Muscle layer of duodenum (tissue), 2 donors: ENCODE measurements around the gene YWHAG.
A peak's percentile ranks its signal among the peaks of the same experiment; 100 is the strongest.
"Not testable (repeated sequence)": the region's sequence is repeated elsewhere in the genome, so short reads cannot be mapped to it uniquely, and the experiment has no call there.

Experiments
- H3K27ac ChIP-seq: one replicate; pipeline ENCODE4 v1.7.0; 2013; ENCODE audit warnings: mild to moderate bottlenecking, low read length
- H3K27me3 ChIP-seq: one replicate; pipeline ENCODE4 v1.7.0; 2013; ENCODE audit warnings: low read depth, mild to moderate bottlenecking, control low read depth, low read length
- H3K36me3 ChIP-seq, 2 donors: one replicate each; pipeline ENCODE4 v1.7.0; 2013; ENCODE audit warnings: low read length in 2 of 2, control low read depth in 1 of 2, mild to moderate bottlenecking in 1 of 2; ENCODE audit not compliant: insufficient read depth in 2 of 2, control insufficient read depth in 1 of 2
- H3K4me1 ChIP-seq, 2 donors: one replicate each; pipeline ENCODE4 v1.7.0; 2013; ENCODE audit warnings: low read length in 2 of 2, mild to moderate bottlenecking in 2 of 2, control low read depth in 1 of 2, moderate library complexity in 1 of 2; ENCODE audit not compliant: insufficient read depth in 2 of 2, control insufficient read depth in 1 of 2
- H3K4me3 ChIP-seq, 2 donors: one replicate each; pipeline ENCODE4 v1.7.0; 2013; ENCODE audit warnings: low read length in 2 of 2, low read depth in 1 of 2, mild to moderate bottlenecking in 1 of 2
- H3K9me3 ChIP-seq, 2 donors: one replicate each; pipeline ENCODE4 v1.7.0; 2013; ENCODE audit warnings: low read length in 2 of 2, control low read depth in 1 of 2, mild to moderate bottlenecking in 1 of 2; ENCODE audit not compliant: control insufficient read depth in 1 of 2
- donor health status: healthy.

Gene YWHAG

GRCh38 chr7:76290847-76291350, 67.9 kb downstream of the YWHAG start:
- Histone ChIP-seq H3K27ac (peak overlapping the region; percentile 21), H3K4me1 (peaks cover 0 to 36% of the 10 kb centered on the region in 2 donors)
- not testable (repeated sequence) for H3K4me3 ChIP-seq, H3K9me3 ChIP-seq, H3K27me3 ChIP-seq, H3K36me3 ChIP-seq

- H3K4me1 ChIP-seq: peaks cover 0 to 11% of the 10 kb centered on the region in 2 donors
- H3K36me3 ChIP-seq: no peaks in the 10 kb centered on the region
- no peaks in the 10 kb centered on the region for H3K9me3 ChIP-seq
- H3K27ac ChIP-seq: no peak overlapping the region
- H3K4me3 ChIP-seq: no peak overlapping the region
- peaks cover 3% of the 10 kb centered on the region for H3K27me3 ChIP-seq
Observed at GRCh38 chr7:76286842-76287403, 71.9 kb downstream of the YWHAG start.

DNA sequence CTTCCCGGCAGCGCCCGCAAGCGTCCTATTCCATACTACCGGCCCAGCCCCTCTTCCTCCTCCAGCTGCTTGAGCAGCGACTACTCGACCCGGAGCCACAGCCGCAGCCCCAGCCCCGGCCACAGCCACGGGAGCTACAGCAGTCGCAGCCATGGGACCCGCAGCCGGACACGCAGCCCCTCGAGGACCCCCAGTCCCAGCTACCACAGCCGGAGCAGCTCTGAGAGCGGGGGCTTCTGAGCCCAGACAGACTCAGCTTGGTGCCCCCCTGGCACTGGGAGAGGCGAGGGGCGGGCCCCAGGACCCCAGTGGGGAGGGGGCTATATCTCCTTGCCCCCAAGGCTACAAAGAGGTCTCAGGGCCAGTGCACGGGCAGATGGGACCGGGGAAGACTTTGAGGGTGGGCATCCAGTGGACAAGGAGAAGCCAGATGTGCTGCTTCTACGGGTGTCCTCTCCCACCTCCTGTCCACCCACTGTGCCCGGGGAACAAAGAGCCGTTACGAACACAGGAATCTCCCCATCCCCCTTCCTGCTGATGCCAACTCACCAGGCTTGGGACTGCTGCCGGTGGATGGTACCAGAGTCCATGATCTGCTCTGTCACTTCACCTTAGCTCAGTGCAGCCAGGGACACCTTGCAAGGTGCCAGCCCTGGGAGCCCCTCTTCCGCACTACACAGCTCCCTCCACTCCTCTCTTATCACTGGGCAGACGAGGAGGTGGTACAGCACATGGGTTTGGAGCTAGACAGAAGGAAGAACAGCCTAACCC, 73.0 kb downstream of the YWHAG start:
- no peak overlapping the region for H3K4me3 ChIP-seq
- no peaks in the 10 kb centered on the region for H3K9me3 ChIP-seq
- no peaks in the 10 kb centered on the region for H3K36me3 ChIP-seq
- peaks cover 9% of the 10 kb centered on the region for H3K27me3 ChIP-seq
- H3K27ac ChIP-seq: no peak overlapping the region
- peaks cover 0 to 6% of the 10 kb centered on the region in 2 donors for H3K4me1 ChIP-seq

DNA sequence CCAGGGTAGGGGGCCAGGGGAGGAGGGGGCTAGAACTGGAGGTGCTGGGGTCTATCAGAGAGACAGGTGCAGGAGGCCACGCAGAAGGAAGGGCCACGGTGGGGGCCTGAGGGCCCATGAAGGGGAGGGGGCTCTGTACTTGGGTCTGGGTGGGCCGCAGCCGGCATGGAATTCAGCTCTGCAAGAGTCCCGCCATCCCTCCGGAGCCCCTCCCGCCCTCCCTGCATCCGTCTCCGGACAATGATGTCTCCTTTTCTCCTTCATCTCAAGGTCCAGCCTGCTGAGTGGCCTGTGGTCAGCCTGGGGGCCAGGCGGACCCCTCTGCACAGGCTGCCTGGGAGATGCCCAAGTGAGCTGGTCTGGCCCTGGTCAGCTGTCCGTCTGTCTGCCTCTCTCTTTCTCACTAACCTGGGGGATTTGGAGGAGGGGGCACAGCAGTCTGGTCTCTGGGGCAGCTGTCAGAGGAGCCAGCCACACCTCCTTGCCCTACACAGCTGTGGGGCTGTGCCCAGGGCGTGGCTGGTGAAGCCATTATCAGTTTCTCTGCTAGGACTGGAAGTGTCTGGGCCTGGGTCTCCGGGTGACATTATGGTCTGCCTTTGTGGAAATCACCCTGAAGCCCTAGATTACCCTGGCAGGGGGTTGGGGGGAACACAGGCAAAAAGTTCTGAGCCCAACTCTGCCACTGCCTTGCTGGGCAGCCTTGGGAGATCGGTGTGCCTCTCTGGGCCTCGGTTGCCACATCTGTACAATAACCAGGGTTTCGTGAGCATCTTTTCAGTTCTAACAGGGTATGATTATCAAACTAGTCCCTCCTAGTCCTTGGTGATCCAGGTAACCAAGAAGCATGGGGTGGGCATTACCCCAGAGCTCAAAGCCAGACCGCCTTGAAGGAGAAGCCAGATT, 75.3 kb downstream of the YWHAG start:
- H3K4me1 ChIP-seq: peaks cover 0 to 6% of the 10 kb centered on the region in 2 donors
- peaks cover 10% of the 10 kb centered on the region for H3K27me3 ChIP-seq
- no peaks in the 10 kb centered on the region for H3K9me3 ChIP-seq
- H3K36me3 ChIP-seq: no peaks in the 10 kb centered on the region
- H3K27ac ChIP-seq: no peak overlapping the region
- peak overlapping the region in 1 of 2 donors; percentile 55 for H3K4me3 ChIP-seq

- Histone ChIP-seq H3K27ac (no peak overlapping the region), H3K4me3 (peak overlapping the region; percentile 30 to 55), H3K36me3 (no peaks in the 10 kb centered on the region), H3K9me3 (no peaks in the 10 kb centered on the region), H3K27me3 (peaks cover 10% of the 10 kb centered on the region), H3K4me1 (peaks cover 0 to 6% of the 10 kb centered on the region in 2 donors)
Observed at GRCh38 chr7:76282344-76283253, 76.2 kb downstream of the YWHAG start.

DNA sequence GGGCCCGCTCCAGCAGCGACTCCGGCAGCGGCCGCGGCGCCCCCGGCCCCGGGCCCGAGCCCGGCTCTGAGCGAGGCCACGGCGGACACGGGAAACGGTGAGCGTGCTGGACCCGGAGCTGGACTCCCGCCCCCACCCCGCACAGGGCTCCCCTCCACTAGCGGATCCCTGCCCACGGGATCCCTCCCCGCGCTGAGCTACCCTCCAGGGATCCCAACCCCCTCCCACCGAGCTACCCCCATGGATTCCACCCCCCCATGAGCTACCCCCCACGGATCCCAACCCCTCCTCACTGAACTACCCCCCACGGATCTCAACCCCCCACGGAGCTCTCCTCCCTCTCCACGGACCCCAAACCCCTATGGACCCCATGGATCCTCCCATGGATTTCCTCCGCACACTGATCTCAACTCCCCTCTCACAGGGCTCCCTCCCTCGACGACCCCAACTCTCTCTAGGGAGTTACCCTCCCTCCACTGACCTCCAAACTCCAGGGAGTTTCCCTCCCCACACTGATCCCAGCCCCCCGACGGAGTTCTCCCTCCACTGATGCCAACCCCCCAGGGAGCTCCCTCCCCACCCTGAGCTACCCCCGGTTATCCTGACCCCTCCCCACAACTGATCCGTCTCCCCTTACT, 77.0 kb downstream of the YWHAG start:
- Histone ChIP-seq H3K4me3 (peak overlapping the region; percentile 30 to 55), H3K27me3 (peaks cover 10% of the 10 kb centered on the region), H3K27ac (no peak overlapping the region)

GRCh38 chr7:76281006-76281705, 77.6 kb downstream of the YWHAG start:
- Histone ChIP-seq H3K4me3 (peak overlapping the region; percentile 4 to 48), H3K9me3 (no peaks in the 10 kb centered on the region), H3K36me3 (no peaks in the 10 kb centered on the region), H3K27ac (no peak overlapping the region), H3K27me3 (peaks cover 10% of the 10 kb centered on the region), H3K4me1 (peaks cover 0 to 6% of the 10 kb centered on the region in 2 donors)

More for the DNA sequence above, 77.0 kb downstream of the YWHAG start:
- Histone ChIP-seq H3K4me1 (peaks cover 0 to 6% of the 10 kb centered on the region in 2 donors), H3K9me3 (no peaks in the 10 kb centered on the region), H3K36me3 (no peaks in the 10 kb centered on the region)

GRCh38 chr7:76280408-76280807, 78.4 kb downstream of the YWHAG start:
- H3K9me3 ChIP-seq: no peaks in the 10 kb centered on the region
- H3K27ac ChIP-seq: no peak overlapping the region
- no peaks in the 10 kb centered on the region for H3K36me3 ChIP-seq
- H3K4me1 ChIP-seq: peaks cover 0 to 6% of the 10 kb centered on the region in 2 donors
- H3K27me3 ChIP-seq: peaks cover 10% of the 10 kb centered on the region
- H3K4me3 ChIP-seq: no peak overlapping the region

- peaks cover 0 to 6% of the 10 kb centered on the region in 2 donors for H3K4me1 ChIP-seq
- H3K27me3 ChIP-seq: peaks cover 10% of the 10 kb centered on the region
- no peaks in the 10 kb centered on the region for H3K9me3 ChIP-seq
Observed at GRCh38 chr7:76278540-76278939, 80.3 kb downstream of the YWHAG start.

More at GRCh38 chr7:76278540-76278939, 80.3 kb downstream of the YWHAG start:
- Histone ChIP-seq H3K27ac (no peak overlapping the region), H3K4me3 (no peak overlapping the region), H3K36me3 (no peaks in the 10 kb centered on the region)
